NT2/D1 (cell line): Measurements from ENCODE around the gene SCMH1.

Experiments
- SUZ12 ChIP-seq: IDR thresholded peaks from 2 replicates; pipeline ENCODE4 v1.6.1; 2011; ENCODE audit not compliant: insufficient read length, insufficient read depth; ENCODE audit errors: extremely low read depth
- YY1 ChIP-seq: IDR thresholded peaks from 2 replicates; pipeline ENCODE4 v1.6.1; 2011; ENCODE audit not compliant: insufficient read length, insufficient read depth
- ZNF274 ChIP-seq: IDR thresholded peaks from 2 replicates; pipeline ENCODE4 v1.6.1; 2011; ENCODE audit warnings: mild to moderate bottlenecking, low read depth, low read length

GRCh38 chr1:41242342-41243078 lies 404 bp upstream of the SCMH1 start:
- TF ChIP-seq ZNF274 = no peak
- no peak for TF ChIP-seq YY1
- no peak for TF ChIP-seq SUZ12
